Left colon (tissue), 2 donors: ENCODE measurements around the gene ALS2. TPM values are rescaled to one million over a fixed set of nuclear protein-coding genes. Genes with fewer than 3 reads are reported as not detected.
"Not testable (repeated sequence)": the region's sequence is repeated elsewhere in the genome, so short reads cannot be mapped to it uniquely, and the experiment has no call there.

Source experiments
- ATAC-seq: fragments of 200-7000 bp; cut with Tn5 transposase; one replicate; pipeline ENCODE4 v1.9.1; 2020; ENCODE audit warnings: mild to moderate bottlenecking, moderate library complexity
- DNase-seq, 2 donors: peaks; one replicate each; pipeline ENCODE4 v3.0.0-alpha.2; 2020
- intact Hi-C, 2 donors: fragments of 100-400 bp; cut with DNase I in 1 of 2; cut with micrococcal nuclease in 1 of 2; formaldehyde crosslinking; loops; one replicate each; pipeline versions ENCODE4 v1.11.2 to v1.14.0; 2022; cut with DNase I, micrococcal nuclease
- total RNA-seq, 2 donors: library from RNA; stranded (reverse); fragmentation: NEBNext Ultra II Directional; extraction: Animal tissue kit (Norgen Biotek cat#: 25700); gene quantifications; one replicate each; pipeline ENCODE4 v1.2.1, GENCODE V29; 2021
- donor health status: DM: no; HTN: no; CAD: no.
- donor health status: DM: yes; HTN: yes; CAD: no.

The ALS2 gene
- total RNA-seq, 2 donors from 2014 or later, result 9.9 to 10.0 TPM

DNA sequence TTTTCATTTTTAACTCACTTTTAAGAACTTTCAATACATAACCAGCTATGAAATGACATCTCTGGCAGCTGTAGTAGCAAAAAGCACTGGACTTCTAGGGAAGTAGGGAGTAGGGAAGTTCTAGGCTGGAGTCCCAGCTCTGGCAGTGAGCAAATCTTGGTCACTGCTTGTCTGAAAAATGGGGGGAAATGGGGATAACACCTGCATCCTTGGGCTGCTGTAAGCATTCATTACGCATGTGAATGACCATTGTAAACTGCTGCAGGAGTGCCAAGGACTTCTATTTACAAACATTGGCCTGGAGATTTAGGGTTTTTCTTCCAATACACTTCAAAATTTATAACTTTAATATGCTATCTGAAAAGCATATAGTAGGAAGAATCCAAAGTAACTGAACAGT lies 81.3 kb downstream of the ALS2 start:
- intact Hi-C loops, result no loop called here
- no peak for DNase-seq

DNA sequence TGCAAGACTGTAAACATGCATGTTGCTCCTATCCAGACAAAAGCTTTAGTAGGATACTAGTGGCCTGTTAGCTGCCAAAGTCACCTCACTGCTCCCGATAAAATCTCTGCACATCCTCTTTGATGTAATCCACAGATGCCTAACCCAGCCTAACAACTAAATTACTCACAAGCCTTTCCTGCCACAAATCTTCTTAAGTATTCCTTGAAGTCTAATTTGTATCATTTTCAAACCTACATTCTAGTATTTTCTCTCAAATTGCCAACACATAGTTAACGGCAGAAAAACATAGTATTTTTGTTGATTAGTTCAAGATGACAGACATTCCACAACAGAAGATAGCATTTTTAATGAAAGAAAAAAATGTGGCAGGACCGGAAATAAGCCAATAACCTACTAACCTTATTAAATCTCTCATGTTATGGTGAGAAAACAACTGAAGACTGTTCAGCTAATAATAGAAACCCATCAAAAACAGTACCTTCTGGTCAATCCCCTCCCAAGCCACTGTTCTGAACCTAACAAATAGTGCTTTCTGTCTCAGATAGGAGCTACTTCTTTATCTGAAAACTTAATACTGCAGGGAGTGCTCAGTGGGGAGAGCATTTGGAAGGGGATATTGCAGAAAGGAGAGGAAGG lies 82.0 kb downstream of the ALS2 start, which contains the start of gene MPP4:
TSS of gene MPP4 (minus strand) at position 57 of the 639 bp plus-strand sequence. CDS start 4,690 bp downstream, outside the sequence.
- intact Hi-C loops, result no loop called here
- ATAC-seq (no peak), DNase-seq (no peak)

More for the DNA sequence above, 81.3 kb downstream of the ALS2 start:
- ATAC-seq, result no peak

DNA sequence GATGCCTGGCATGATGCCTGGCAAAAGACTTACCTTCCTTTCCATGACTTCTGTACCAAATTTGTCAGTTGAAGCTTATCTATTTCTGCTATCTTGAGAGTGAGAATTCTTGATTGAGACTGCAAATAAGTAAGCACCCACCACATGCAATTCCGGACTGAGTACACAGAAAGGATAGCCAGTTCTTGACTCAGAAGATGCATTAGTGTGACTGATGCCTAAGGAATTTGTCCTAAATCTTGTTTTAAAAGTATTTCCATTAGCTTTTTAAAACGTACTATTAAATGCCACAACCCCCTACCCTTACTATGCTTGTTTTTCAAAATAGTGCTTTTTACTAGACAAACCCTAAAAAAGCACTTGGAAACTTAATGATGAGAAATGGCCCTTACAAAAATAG lies 82.8 kb downstream of the ALS2 start:
- DNase-seq (no peak), ATAC-seq (no peak)
- intact Hi-C loops, result no loop called here

DNA sequence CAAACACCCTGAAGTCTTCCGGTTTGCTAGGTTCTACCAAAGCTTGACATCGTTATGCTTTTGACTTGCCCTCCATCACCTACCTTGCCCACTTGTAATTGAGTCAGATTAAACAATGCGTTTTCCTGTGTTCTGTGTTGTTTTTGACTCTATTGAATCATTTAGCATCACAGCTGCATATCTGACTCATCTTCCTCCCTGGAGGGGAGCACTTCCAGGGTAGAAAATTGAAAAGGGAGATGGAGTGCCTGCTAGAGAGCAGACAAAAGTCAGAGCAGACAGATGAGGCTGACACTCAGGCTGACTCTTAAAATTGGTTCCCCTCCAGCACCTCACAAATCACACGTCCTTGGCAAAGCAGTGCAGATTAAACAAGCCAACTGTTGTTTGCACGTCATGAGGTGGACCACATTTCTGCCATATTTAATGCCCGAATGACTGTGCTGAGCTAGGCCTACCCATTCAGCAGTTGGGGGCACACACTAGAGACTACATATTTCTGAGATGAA lies 84.5 kb downstream of the ALS2 start:
- DNase-seq, result no peak
- intact Hi-C loops, result no loop called here
- no peak for ATAC-seq

DNA sequence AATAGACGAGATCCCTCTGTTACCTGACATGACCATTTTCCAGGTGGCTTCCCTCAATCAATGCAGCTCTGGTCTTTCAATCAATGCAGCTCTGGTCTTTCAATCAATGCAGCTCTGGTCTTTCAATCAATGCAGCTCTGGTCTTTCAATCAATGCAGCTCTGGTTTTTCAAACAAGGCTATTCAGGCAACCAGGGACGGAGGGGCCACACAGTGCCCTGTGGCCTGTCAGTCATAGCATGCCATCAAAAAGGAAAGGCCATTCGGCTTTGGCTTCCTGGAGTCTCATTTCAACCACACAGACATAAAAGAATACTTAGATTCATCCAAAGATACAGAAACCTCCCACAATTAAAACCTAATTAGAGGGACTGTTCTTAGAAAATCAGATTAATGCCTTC lies 95.6 kb downstream of the ALS2 start:
- ATAC-seq, result no peak
- intact Hi-C loops, result no loop called here
- no peak for DNase-seq

DNA sequence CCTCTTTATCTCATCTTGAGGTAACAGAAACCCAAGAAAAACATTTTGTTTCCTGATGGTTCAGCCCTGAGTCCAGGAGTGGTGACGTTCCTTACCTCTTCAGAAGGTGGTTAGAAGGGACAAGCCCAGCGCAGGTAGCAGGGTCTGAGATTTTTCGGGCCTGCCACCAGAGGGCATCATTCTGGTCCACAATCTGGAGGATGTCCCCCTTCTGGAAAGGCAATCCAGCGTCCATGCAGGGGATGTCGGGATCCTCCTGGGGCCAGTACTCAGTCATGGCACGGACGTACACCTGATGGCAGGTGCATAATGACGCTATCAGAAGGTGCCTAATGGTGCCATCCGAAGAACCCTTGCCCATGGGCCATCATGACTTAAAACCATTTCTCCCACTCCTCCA lies 100.0 kb downstream of the ALS2 start:
- DNase-seq, result no peak
- ATAC-seq, result no peak
- intact Hi-C loops, result no loop called here

DNA sequence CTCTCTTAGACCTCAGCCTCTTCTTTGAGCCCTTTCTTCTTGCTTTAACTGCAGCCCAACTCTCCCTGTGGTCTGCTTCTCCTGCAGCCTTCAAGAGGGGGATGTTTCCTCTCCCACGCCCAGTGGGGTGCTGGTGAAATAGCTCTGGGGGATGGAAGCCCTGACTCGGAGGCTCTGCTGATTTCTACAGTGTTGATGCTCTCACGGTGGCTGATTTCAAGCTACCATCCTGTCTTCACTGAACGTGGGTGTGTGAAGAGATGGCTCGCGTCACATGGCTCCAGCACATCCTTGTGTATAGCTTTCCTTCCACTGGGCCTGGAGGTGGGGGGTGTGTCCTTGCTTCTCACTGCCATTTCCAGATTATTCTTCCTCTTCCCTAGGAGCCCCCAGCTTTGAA lies 102.3 kb downstream of the ALS2 start:
- intact Hi-C loops, result no loop called here
- no peak for DNase-seq
- no peak for ATAC-seq

DNA sequence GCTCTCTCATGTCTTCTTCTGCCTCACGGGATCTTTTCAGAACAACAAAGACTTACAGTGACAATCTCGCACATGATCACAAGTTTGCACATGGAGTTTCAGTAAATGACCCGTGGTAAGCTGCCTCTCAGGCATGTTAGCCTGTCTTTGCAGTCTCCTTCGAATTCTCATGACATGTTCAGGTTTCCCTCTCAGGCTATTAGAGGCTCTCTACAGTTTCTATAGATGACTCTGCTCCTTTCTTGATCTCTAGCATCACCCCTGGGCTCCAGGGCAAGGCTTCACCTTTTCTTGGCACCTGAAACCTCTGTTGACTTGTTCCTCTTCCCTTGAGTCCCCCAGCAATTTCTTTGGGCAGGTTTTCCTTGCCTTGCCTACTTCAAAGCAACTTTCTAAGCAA lies 105.3 kb downstream of the ALS2 start:
- DNase-seq (no peak), ATAC-seq (no peak)
- intact Hi-C loops, result no loop called here

DNA sequence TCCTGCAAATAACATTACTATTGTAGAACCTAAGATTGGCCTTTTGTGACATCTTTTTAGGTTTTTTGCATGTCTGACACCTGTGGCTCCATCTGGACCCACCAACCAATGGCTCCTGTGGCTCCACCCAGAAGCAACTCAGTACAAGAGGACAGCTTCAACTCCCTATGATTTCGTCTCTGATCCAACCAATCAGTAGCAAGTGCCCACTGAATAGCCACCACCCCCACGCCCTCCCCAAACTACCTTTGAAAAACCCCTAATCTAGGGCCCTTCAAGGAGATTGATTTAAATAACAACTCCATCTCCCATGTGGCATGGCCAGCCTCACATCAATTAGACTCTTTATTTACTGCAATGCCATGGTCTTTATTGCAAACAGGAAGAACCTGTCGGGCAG lies 105.9 kb downstream of the ALS2 start:
- intact Hi-C loops, result no loop called here
- ATAC-seq, result no peak
- no peak for DNase-seq

DNA sequence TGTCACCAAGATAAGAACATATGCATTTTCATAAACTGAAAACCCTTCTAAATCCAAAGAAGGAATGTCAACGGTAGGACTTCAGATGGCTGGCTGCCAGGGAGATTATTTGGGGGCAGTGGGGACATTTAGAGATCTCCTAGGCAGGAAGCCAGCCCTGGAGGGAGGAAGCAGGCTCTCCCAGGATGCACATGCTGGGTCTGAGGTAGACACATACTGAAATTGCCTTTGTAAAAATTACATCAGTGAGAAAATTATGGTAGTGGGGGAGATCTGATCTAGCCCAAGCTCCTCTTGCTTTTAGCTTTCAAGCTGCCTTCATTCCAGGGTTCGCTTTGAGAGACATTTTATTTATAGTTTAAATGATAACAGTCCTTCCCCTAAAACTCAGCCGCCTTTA lies 106.4 kb downstream of the ALS2 start:
- intact Hi-C loops, result no loop called here
- DNase-seq (no peak), ATAC-seq (no peak)

DNA sequence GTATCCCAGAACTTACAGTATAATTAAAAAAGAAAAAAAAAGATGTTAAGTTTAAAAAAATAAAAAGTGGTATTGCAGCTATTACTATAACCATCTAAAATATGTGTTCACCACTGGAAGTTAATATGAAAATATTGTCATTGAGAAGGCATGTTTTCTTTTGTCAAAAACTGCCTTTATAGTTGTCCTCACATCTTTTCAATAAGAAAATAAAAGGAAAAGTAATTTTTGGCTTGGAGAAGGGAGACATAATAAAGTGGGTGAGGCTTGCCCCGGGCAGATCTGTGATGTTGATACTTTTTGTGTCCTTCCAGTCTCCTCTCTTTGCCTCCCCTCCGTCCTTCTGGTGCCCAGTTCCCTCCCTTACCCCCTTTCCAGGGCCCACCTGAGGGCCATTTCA lies 107.2 kb downstream of the ALS2 start:
- intact Hi-C loops, result no loop called here
- no peak for DNase-seq
- ATAC-seq, result no peak

DNA sequence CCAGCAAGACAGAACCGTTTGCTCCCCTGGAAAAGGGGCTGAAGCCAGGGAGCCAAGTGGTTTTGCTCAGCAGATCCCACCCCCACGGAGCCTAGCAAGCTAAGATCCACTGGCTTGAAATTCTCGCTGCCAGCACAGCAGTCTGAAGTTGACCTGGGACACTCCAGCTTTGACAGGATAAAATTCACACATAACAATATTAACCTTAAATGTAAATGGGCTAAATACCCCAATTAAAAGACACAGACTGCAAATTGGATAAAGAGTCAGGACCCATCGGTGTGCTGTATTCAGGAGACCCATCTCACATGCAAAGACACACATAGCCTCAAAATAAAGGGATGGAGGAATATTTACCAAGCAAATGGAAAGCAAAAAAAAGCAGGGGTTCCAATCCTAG lies 109.5 kb downstream of the ALS2 start:
- DNase-seq, intact Hi-C loops, ATAC-seq: not testable (repeated sequence)

DNA sequence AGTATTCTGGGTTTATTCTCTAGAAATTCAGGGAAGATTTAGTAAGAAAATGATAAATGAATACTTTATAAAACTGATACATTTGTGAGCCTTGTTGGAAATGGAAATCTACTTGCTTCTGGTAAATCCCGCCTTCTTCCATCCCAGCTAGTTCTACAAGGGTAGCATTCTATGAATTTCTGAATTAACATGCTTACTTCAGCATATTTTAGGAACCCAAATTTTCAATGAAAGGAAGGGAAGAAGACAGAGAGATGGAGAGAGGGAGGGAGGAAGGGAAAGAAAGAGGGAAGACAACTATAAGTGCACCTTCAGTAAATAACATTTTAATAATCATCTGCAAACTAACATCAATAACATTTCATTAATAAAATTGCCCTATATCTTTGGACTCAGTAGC lies 110.9 kb downstream of the ALS2 start:
- DNase-seq (no peak), ATAC-seq (no peak)
- intact Hi-C loops, result no loop called here

DNA sequence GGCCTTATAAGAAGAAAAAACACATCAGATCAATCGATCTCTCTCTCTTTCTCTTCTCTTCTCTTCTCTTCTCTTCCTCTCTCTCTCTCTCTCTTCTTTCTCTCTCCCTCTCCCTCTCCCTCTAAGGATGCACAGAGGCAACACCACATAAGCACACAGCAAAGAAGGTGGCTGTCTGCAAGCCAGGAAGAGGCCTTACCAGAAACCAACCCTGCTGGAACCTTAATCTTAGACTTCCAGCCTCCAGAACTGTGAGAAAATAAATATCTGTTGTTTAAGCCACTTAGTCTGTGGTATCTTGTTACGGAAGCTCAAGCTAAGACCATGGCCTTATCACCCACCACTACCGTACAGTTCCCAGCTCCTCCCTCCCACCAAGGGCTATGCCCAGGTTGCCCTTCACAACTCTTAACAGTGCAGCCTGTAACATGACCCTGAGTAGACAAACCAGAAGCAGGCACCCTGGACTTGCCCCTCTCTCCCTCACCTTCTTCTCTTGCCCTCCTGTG lies 112.3 kb downstream of the ALS2 start:
- no peak for DNase-seq
- intact Hi-C loops, result no loop called here
- ATAC-seq, result no peak

DNA sequence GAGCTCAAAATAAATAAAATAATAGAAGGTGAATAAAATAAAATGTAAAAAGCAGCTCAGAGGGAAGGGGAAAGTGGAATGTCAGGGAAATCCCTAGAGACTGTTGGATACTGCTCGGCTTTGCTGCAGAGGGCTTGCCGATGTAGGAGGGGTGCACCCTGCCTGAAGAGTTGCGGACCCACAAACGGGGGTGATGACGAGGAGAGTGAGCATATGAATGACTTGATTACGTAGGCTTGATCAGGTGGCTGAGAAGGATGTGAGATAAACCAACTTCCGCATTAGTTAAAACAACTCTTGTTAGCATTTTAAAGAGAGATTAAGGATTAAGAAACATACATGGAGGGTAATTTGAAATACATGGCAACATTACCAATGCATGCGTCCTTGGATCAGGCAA lies 116.4 kb downstream of the ALS2 start:
- intact Hi-C loops, result no loop called here
- ATAC-seq, result no peak
- no peak for DNase-seq

DNA sequence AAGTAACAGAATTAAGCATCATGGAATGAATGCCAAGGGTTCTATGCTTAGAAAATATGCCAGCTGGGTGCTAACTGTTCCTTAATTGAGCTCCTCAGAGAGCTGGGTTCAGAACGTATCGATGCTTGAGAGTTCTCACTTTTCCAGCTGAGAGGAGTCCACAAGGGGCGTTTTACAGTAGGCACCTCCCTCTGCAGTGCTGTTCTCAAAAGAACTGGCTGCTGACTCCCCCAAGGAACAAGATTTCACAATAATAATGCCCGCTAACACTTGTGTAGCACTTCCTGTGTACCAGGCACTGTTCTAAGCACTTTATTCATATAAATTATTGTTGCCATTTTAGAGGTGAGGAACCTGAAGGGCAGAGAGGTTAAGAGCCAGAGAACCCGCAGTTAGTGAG lies 119.4 kb downstream of the ALS2 start:
- ATAC-seq (no peak), DNase-seq (no peak)
- intact Hi-C loops, result no loop called here

DNA sequence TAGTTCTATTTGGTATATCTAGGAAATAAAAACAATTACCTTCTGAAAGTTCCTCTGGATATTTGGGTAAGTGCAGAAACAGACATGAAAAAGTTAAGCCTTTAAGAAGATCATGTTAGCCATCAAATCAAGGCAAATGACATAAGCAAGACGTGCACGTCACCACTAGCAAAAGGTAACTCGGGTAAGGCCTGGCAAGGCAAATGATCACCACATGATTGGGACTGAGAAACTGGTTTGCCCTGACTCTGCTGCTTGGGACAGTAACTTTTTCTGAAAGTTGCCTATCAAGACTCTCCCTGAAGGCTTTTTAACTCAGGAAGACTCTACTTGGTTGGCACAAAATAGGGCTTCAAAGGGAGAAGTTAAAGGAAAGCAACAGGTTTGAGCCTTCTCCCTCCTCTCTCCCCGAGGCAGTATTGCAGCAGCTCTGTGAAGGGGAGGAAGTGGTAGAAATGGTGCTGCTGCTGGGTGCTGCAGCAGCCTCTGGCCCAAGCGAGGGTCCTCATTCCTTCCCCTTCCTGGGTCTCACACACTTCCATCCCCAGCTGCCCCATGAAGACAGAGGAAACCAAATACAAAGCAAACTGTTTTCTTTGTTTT lies 120.3 kb downstream of the ALS2 start:
- no peak for ATAC-seq
- no peak for DNase-seq
- intact Hi-C loops, result no loop called here

DNA sequence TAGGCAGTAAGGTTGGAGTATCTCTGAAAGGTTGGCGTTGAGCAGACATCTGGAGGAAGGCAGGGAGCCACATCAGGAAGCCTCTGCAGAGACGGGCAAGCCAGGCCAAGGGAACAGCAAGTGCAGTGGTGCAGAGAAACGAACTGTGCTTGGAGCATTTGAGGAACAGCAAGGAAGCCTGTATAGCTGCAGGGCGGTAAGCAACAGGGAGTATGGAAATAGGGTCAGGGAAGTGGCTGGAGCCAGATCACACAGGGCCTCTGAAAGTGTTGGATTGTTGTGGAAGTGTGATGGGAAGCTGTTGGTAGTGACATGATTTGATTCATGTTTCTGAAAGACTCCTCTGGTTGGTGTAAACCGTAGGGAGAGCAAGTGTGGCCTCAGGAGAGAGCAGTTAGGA lies 124.0 kb downstream of the ALS2 start:
- intact Hi-C loops, result no loop called here
- DNase-seq (no peak), ATAC-seq (no peak)

DNA sequence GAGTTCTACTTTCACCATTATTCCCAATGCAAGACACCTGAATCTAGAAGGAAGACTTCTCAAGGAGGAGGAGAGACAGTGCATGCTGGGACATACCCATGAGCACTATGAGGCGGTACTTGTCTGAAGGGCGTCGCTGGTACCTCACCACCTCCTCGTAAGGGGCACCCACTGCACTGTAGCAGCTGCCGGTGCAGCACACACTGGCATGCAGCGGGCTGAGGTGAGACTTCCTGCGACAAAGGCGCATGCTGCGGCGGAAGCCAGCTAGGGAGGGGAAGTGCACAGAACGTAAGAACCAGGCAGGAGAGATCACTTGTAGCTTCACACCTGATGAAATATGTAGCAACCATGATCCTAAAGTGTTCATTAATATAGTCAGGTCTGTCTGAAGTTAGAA lies 124.6 kb downstream of the ALS2 start:
- intact Hi-C loops, result no loop called here
- no peak for ATAC-seq
- no peak for DNase-seq

DNA sequence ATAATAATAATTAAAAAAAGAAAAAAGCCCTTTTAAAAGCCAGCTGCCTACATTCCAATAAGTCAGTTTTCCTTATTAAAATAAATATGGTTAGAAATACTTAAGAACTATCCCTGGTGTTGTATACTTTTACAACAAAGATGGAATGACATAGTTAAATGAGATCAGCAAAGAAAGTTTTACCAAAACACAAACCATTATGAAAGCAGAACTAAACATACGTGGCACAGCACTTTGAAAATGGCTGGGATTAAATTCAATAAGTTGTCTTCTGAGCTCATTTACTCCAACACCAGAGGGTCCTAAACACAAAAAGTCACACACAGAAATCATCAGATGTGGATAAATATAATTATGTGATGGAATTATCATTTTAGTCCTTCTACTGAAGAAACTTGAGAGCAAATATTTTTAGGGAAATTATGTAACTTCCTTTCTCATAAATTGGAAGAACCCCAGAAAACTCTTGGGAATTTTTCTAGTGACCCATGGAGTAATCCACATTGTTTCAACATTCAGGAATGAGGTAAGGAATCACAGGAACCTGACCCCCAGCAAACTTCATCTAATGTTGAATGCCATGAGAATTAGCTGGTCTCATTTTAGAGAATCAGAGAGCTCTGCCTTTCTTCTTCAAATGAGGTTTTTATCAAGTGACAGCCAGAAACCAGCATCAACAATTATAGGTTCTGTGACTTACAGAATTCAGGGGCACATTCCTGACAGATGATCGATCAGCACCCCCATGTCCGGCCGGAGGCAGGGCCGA lies 125.9 kb downstream of the ALS2 start:
- intact Hi-C loops, result no loop called here
- DNase-seq (no peak), ATAC-seq (no peak)
